ENCODE results near the gene IER5L.

The IER5L gene

GRCh38 chr9:129162497-129163197 lies 15.4 kb downstream of the IER5L start:
- no peak for TF ChIP-seq CTCF (IDR thresholded peaks at IDR 0.05; ENCODE audit: borderline replicate concordance, insufficient read depth, low read depth, low read length)
- no peak overlapping the region for H3K4me3 ChIP-seq (ENCODE audit: low read depth, low read length)

DNA sequence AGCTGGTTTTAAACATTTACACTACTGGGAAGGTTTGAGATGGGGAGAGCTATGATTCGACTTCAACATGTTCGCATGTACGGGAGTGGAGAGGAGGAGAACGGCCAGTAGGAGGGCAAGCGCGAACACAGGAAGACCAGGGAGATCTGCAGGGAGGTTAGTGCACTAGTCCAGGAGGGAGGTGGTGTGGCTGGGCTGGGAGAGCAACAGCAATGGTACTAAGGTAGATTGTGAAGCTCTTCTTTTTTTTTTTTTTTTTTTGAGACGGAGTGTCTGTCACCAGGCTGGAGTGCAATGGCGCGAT lies 16.6 kb downstream of the IER5L start:
- no peak for TF ChIP-seq CTCF (IDR thresholded peaks at IDR 0.05; ENCODE audit: borderline replicate concordance, insufficient read depth, low read depth, low read length)
- H3K4me3 ChIP-seq (ENCODE audit: low read depth, low read length): no peak overlapping the region

- no peak overlapping the region for H3K4me3 ChIP-seq (ENCODE audit: low read depth, low read length)
- TF ChIP-seq CTCF (IDR thresholded peaks at IDR 0.05; ENCODE audit: borderline replicate concordance, insufficient read depth, low read depth, low read length): no peak
Measured at GRCh38 chr9:129160712-129161533, 17.1 kb downstream of the IER5L start.

DNA sequence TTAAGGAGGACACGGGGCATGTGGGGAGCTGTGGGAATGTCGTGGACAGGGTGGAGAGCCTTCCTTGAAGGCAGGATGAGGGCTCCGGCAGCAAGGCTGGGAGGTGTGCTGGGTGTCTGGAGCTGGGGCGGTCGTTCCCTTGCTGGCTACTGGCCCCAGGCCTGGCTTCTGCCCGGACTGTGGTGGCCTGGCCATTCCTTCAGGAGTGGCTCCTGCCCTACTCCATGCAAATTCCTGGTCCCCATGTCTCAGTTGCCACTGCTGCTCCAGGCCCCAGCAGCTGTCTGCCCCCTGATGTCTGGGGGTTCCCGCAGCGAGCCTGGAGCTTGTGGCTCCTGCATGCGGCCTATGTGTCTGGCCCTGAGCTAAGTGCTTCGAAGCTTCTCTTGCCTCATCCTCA lies 21.9 kb downstream of the IER5L start:
- TF ChIP-seq CTCF (IDR thresholded peaks at IDR 0.05; ENCODE audit: borderline replicate concordance, insufficient read depth, low read depth, low read length): no peak
- H3K4me3 ChIP-seq (ENCODE audit: low read depth, low read length): no peak overlapping the region

GRCh38 chr9:129154866-129155477 lies 23.1 kb downstream of the IER5L start:
- no peak overlapping the region for H3K4me3 ChIP-seq (ENCODE audit: low read depth, low read length)
- no peak for TF ChIP-seq CTCF (IDR thresholded peaks at IDR 0.05; ENCODE audit: borderline replicate concordance, insufficient read depth, low read depth, low read length)

DNA sequence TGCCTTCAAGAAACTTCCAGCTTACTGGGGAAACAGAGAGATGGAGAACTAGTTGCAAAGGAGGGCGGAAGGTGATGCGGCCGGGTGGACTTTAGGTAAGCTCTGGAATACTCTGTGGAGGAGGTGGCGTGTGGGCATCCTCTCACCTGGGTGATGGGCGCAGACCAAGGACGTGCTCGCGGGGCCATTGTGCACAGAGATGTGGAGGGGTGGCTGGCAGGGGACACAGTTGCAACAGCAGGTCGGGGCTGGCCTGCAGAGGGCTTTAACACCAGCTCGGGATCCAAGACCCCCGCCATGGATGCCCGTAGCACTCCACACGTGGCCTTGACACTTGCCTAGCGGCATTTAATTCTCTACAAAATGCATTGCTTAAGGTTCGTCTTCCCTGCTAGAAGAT lies 26.6 kb downstream of the IER5L start:
- TF ChIP-seq CTCF (IDR thresholded peaks at IDR 0.05; ENCODE audit: borderline replicate concordance, insufficient read depth, low read depth, low read length): no peak
- no peak overlapping the region for H3K4me3 ChIP-seq (ENCODE audit: low read depth, low read length)
